ENCODE measurements around the gene PPP1R1A.

The PPP1R1A gene

DNA sequence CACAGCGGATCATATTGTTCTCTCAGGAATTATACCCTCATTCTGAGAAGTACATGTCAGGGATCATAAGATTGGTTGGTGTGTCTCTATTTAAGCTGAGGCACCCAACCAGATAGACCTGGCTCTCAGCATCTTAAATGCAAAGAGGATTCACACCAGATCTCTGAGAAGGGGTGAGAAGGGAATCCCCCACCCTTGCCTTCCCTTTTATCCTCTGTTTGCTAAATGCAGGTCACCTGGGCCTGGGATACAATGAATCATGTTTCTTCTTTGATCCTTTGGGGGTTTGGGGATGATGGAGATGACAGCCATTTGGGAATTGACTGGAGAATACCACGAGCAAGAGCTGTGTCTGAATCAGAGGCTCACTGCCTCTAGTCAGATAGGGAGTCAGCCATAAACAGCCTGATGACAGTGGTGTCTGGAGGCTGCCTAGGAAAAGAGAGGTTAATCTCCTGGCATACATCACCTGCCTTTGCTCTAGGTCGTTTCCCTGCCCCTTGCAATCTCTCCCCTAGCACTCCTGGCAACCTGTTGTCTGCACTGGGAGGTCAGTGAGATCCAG, 50.2 kb downstream of the PPP1R1A start:
- in situ Hi-C loops (cut with MboI; ENCODE audit: low sequenced_read_pairs), result no loop called here

DNA sequence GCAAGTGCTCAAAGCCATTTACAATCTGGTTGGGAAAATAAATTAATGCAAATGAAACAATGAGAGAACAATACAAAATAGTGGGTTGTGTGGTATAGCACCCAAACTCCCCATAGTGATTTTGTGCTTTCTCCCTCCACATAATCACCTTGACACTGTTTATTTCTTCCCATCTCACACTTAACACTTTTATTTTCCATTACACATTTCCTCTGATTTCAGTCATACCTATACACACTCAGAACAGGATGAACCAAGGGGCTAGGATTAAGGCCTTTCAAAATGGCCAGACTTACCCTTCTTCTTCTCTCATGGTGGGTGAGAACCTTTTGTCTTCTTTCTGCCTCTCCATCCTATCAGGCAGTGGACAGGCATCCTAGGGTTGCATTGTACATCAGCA, 53.0 kb downstream of the PPP1R1A start:
- in situ Hi-C loops (cut with MboI; ENCODE audit: low sequenced_read_pairs), result no loop called here

GRCh38 chr12:54529581-54529980, 58.9 kb downstream of the PPP1R1A start:
- in situ Hi-C loops (cut with MboI; ENCODE audit: low sequenced_read_pairs), result no loop called here
